GM23338 (cell line): ENCODE data around the gene PIEZO2. TPM values are rescaled to one million over a fixed set of nuclear protein-coding genes. Genes with fewer than 3 reads are reported as not detected.

Experiments
- ATAC-seq: fragments of 200-7000 bp; cut with Tn5 transposase; 3 replicates; pipeline ENCODE4 v1.9.1; 2020
- DNase-seq: peaks from one replicate; pipeline ENCODE4 v3.0.0-alpha.2; 2015; ENCODE audit warnings: low spot score
- H2AFZ ChIP-seq: fragments of 200-600 bp; sonication (generic); 2 replicates; pipeline ENCODE4 v1.8.0; 2016; ENCODE audit warnings: antibody characterized with exemption, mild to moderate bottlenecking, moderate library complexity
- H3F3A ChIP-seq: fragments of 200-600 bp; sonication (generic); replicated peaks from 2 replicates; pipeline ENCODE4 v1.8.0; 2017; ENCODE audit warnings: antibody characterized with exemption, mixed run types, low read depth
- H3K27ac ChIP-seq: fragments of 200-600 bp; sonication (generic); 2 replicates; pipeline ENCODE4 v1.6.1; 2016; ENCODE audit warnings: low read depth
- H3K27me3 ChIP-seq: fragments of 200-600 bp; sonication (generic); 2 replicates; pipeline ENCODE4 v1.8.0; 2016; ENCODE audit warnings: mild to moderate bottlenecking, mixed run types, moderate library complexity; ENCODE audit not compliant: insufficient read depth
- H3K36me3 ChIP-seq: fragments of 200-600 bp; sonication (generic); 2 replicates; pipeline ENCODE4 v1.8.0; 2016; ENCODE audit warnings: mild to moderate bottlenecking; ENCODE audit not compliant: insufficient read depth
- H3K4me1 ChIP-seq: fragments of 200-600 bp; sonication (generic); 2 replicates; pipeline ENCODE4 v1.8.0; 2016; ENCODE audit warnings: mild to moderate bottlenecking, moderate library complexity; ENCODE audit not compliant: insufficient read depth
- H3K4me2 ChIP-seq: fragments of 200-600 bp; sonication (generic); 2 replicates; pipeline ENCODE4 v1.7.1; 2017; ENCODE audit warnings: mixed run types
- H3K4me3 ChIP-seq: fragments of 200-600 bp; sonication (generic); 2 replicates; pipeline ENCODE4 v1.6.1; 2016; ENCODE audit warnings: mixed run types
- H3K79me2 ChIP-seq: fragments of 200-600 bp; sonication (generic); replicated peaks from 2 replicates; pipeline ENCODE4 v1.8.0; 2017; ENCODE audit warnings: mild to moderate bottlenecking; ENCODE audit not compliant: insufficient read depth
- H3K9me2 ChIP-seq: fragments of 200-600 bp; sonication (generic); 2 replicates; pipeline ENCODE4 v1.8.0; 2017; ENCODE audit not compliant: insufficient read depth
- H4K20me1 ChIP-seq: fragments of 200-600 bp; sonication (generic); replicated peaks from 2 replicates; pipeline ENCODE4 v1.8.0; 2017; ENCODE audit warnings: mild to moderate bottlenecking; ENCODE audit not compliant: insufficient read depth
- H3K27ac Mint-ChIP-seq: 2 replicates; pipeline ENCODE4 v1.8.0; 2020; ENCODE audit warnings: inconsistent platforms, mild to moderate bottlenecking, moderate library complexity, mixed read lengths
- H3K27me3 Mint-ChIP-seq: 3 replicates; pipeline ENCODE4 v1.8.0; 2022; ENCODE audit warnings: low read depth, mild to moderate bottlenecking, moderate library complexity, mixed read lengths, inconsistent platforms; ENCODE audit not compliant: insufficient read depth, poor library complexity
- H3K36me3 Mint-ChIP-seq: 3 replicates; pipeline ENCODE4 v1.8.0; 2021; ENCODE audit warnings: low read depth, mild to moderate bottlenecking, inconsistent platforms, moderate library complexity, mixed read lengths
- H3K4me1 Mint-ChIP-seq: 3 replicates; pipeline ENCODE4 v1.8.0; 2020; ENCODE audit warnings: mild to moderate bottlenecking, inconsistent platforms, mixed read lengths
- H3K4me3 Mint-ChIP-seq: 3 replicates; pipeline ENCODE4 v1.8.0; 2021; ENCODE audit warnings: moderate library complexity, mild to moderate bottlenecking, inconsistent platforms, mixed read lengths
- H3K9me3 Mint-ChIP-seq: 3 replicates; pipeline ENCODE4 v1.8.0; 2020; ENCODE audit warnings: moderate library complexity, mild to moderate bottlenecking, inconsistent platforms, mixed read lengths
- CREB1 ChIP-seq: fragments of 250-450 bp; sonication (Bioruptor Pico); IDR thresholded peaks from 2 replicates; pipeline ENCODE4 v1.5.0; 2020; ENCODE audit warnings: low read depth, mild to moderate bottlenecking, moderate library complexity
- CTCF ChIP-seq, 2 experiments: fragments of 200-600 bp in 1 of 2; sonication (generic) in 1 of 2; conservative IDR thresholded peaks; 2 replicates each; pipeline versions ENCODE4 v1.5.1 to v1.6.1; 2016 to 2017; ENCODE audit warnings: antibody characterized with exemption in 2 of 2, low read depth in 2 of 2, mild to moderate bottlenecking in 2 of 2, moderate library complexity in 1 of 2
- EZH2 ChIP-seq: fragments of 200-600 bp; sonication (generic); IDR thresholded peaks from one replicate; pipeline ENCODE4 v1.8.0; 2017; ENCODE audit warnings: antibody characterized with exemption, mild to moderate bottlenecking, low read depth; ENCODE audit not compliant: unreplicated experiment
- EZH2phosphoT487 ChIP-seq: fragments of 200-600 bp; sonication (generic); IDR thresholded peaks from one replicate; pipeline ENCODE4 v1.8.1; 2018; ENCODE audit warnings: antibody characterized with exemption; ENCODE audit not compliant: unreplicated experiment
- JUNB ChIP-seq: IDR thresholded peaks from one replicate; pipeline ENCODE4 v1.6.1; 2016; ENCODE audit warnings: antibody characterized with exemption; ENCODE audit not compliant: unreplicated experiment
- REST ChIP-seq: IDR thresholded peaks from one replicate; pipeline ENCODE4 v1.6.1; 2018; ENCODE audit warnings: antibody characterized with exemption; ENCODE audit not compliant: unreplicated experiment
- STAT1 ChIP-seq: IDR thresholded peaks from one replicate; pipeline ENCODE4 v1.6.1; 2016; ENCODE audit warnings: antibody characterized with exemption; ENCODE audit not compliant: unreplicated experiment
- ZNF114 ChIP-seq: fragments of 250-450 bp; sonication (Bioruptor Pico); IDR thresholded peaks from 2 replicates; pipeline ENCODE4 v1.5.0; 2020; ENCODE audit warnings: mild to moderate bottlenecking, moderate library complexity
- ZNF331 ChIP-seq: fragments of 250-450 bp; sonication (Bioruptor Pico); IDR thresholded peaks from 2 replicates; pipeline ENCODE4 v1.5.0; 2020; ENCODE audit warnings: low read depth, mild to moderate bottlenecking, moderate library complexity
- ZNF462 ChIP-seq: fragments of 250-450 bp; sonication (Bioruptor Pico); IDR thresholded peaks from 2 replicates; pipeline ENCODE4 v1.5.0; 2020; ENCODE audit warnings: mild to moderate bottlenecking, moderate library complexity
- polyA plus RNA-seq: library from polyadenylated mRNA; unstranded; fragments of >200 nt; fragmentation: Nextera tagmentation; extraction: Ambion mirVana; gene quantifications from 2 replicates; pipeline ENCODE4 v1.2.1, GENCODE V29; 2016
- total RNA-seq: library from RNA; depleted of rRNA; stranded (reverse); fragments of >200 nt; shearing (Covaris generic); gene quantifications from 2 replicates; pipeline ENCODE4 v1.2.3, GENCODE V29; 2014

PIEZO2 gene
- total and polyA plus RNA-seq, 2 experiments from 2014 or later: 4.8 to 8.2 TPM

- Mint-ChIP-seq H3K27ac (no peak overlapping the region), H3K4me3 (no peak overlapping the region), H3K4me1 (peaks cover 12% of the 10 kb centered on the region), H3K9me3 (no peaks in the 10 kb centered on the region), H3K27me3 (peaks cover 11% of the 10 kb centered on the region), H3K36me3 (no peaks in the 10 kb centered on the region)
- Histone ChIP-seq H3K4me3 (no peak overlapping the region), H3K36me3 (no peaks in the 10 kb centered on the region), H3K4me1 (peaks cover 14% of the 10 kb centered on the region), H3K4me2 (no peak overlapping the region), H3K9me2 (no peaks in the 10 kb centered on the region), H3K79me2 (no peaks in the 10 kb centered on the region), H4K20me1 (no peaks in the 10 kb centered on the region), H3K27me3 (peaks cover 35% of the 10 kb centered on the region), H3K27ac (no peak overlapping the region), H3F3A (no peaks in the 10 kb centered on the region), H2AFZ (no peak overlapping the region)
- DNase-seq (no peak), ATAC-seq (no peak)
- no peak for TF ChIP-seq CREB1 (CRISPR knock-in tag)
- no peak for TF ChIP-seq JUNB
- no peak for TF ChIP-seq EZH2
- no peak for TF ChIP-seq ZNF462 (CRISPR knock-in tag)
- no peak for TF ChIP-seq CTCF (conservative IDR thresholded peaks at IDR 0.05; ENCODE audit: low read depth in 2 of 2)
- no peak for TF ChIP-seq EZH2phosphoT487
- TF ChIP-seq STAT1: no peak
- TF ChIP-seq ZNF114 (CRISPR knock-in tag): no peak
- no peak for TF ChIP-seq ZNF331 (CRISPR knock-in tag)
- no peak for TF ChIP-seq REST
Measured at GRCh38 chr18:11160313-11160712, 10.9 kb upstream of the PIEZO2 start.
